KG1 (cell line): Measurements from ENCODE around the gene MED8.
"Not testable (repeated sequence)": the region's sequence is repeated elsewhere in the genome, so short reads cannot be mapped to it uniquely, and the experiment has no call there.

Experiments
- DNase-seq: peaks from one replicate; lab custom pipeline; 2025; lab: John Stamatoyannopoulos, UW

The MED8 gene

DNA sequence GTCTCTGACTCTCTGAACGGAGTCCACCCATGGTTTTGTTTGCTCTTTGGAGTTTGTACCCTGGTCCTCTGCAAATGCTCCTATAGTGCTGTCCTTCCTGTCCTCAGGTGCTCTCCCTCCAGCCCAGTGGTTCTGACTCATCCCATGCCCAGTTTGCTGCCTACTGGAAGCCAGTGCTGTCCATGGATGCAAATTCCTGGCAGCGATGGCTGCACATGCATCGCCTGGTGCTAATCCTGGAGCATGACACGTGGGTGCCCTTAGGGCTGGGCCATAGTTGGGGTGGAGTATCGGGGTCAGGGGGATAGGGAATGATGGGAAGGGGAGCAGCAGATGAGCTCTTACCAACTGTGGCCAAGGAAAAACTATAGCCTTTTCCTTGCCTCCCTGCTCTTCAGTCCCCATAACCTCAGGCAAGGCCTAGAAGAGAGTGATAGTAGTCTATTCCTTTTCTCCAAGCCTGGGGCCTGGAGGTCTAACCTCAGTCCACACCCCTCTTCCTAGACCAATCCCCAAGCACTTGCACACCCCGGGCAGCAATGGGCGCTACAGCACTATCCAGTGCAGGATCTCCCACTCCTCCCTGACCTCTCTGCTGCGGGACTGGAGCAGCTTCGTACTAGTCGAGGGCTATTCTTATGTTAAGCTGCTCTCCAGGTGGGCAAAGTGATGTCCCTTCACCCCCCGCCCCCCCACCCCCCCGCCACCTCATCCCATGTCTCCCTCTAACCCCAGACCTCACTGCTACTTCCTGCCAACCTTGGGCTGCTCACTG is 32.6 kb upstream of the MED8 start:
- DNase-seq, result no peak

DNA sequence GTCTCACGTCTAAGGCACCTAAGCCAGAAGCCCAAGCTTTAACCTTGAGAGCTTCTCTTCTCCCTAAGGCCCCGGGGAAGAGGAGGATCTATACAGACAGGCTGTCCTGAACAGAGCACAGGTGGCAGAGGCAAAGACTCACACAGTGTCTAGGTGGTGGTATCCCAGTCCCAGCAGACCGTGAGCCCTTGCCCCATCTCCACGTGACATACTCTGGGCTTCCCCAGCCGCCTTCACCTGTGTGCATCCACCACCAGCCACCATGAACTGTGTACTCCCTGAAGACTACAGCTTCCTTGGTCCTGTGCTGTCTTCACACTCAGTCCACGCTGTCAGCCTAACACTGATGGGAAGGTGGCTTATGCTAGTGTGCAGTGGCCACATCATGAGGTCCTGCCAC is 31.8 kb upstream of the MED8 start:
- no peak for DNase-seq

DNA sequence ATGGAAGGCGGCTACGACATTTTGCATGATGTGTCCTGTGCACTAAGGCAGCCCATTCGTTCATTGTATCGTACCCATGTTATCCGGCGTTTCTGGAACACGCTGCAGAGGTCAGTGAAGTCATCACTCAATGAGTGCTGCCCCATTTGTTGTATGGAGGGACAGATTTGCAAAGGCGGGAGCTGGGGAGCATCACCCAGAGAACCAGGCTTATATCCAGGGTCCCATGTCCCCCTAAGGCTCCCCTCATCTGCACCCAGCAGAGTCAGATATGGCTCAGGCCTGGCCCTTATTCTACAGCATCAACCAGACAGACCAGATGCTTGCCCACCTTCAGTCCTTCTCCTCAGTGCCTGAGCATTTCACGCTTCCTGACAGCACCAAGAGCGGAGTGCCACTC is 31.3 kb upstream of the MED8 start:
- no peak for DNase-seq

DNA sequence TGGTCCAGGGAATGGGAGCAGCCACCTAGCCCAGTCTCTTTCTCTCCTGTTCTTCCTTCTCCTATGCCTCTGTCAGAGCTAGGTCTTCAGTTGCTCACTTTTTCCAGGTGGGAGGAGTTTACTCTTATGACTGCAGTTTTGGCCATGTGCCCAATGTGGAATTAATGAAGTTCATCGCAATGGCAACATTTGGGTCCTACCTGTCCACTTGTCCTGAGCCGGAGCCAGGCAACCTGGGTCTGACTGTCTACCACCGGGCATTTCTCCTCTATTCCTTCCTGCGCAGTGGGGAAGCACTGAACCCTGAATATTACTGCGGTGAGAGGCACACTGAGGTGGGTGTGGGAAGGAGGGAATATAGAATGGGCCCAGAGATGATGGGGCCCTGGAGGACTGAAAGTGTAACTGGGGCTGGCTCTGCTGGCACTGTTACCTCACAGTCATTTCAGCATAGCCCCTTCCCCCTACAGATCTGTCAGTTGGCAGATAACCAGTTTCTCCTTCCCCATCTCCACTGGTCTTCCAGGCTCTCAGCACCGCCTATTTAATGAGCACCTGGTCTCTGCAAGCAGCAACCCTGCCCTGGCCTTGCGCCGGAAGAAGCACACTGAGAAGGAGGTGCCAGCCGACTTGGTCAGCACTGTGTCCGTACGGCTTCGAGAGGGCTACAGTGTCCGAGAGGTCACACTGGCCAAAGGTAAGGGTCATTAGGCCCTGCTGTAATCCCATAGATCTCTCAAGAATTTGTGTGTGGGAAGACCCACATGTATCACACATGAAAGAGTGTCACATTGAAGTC is 30.2 kb upstream of the MED8 start:
- DNase-seq, result no peak

GRCh38 chr1:43418858-43419257 is 29.3 kb upstream of the MED8 start:
- DNase-seq, result no peak

- DNase-seq, result no peak
These were observed 26.3 kb upstream of the MED8 start for GRCh38 chr1:43415901-43416300.

DNA sequence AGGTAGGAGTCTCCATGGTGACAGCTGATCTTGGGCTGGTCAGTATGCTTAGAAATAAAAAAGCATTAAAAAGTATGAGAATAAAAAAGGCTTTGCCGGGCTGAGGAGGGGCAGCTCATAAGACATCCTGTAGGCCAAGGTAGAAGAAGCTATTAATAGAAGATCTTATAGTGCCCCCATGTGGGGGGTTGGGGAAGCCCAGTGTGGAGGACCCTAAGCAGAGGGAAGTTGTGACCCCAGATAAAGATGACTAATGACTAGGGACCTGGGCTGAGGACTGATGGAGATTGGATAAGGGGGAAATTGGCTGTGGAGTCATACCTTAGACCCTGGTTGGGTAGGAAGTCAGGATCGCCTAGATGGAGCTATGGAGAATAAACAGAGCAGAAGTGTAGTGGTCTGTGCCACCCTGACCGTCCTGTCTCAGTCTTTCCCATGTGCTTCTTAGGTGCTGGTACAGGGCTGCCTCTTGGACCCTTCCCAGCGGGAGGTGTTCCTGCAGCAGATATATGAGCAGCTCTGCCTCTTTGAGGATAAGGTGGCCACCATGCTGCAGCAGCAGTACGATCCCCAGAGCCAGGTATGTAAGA is 25.1 kb upstream of the MED8 start:
- peak; percentile 6 for DNase-seq

- DNase-seq, result not testable (repeated sequence)
These were observed 23.8 kb upstream of the MED8 start for GRCh38 chr1:43413426-43413825.

DNA sequence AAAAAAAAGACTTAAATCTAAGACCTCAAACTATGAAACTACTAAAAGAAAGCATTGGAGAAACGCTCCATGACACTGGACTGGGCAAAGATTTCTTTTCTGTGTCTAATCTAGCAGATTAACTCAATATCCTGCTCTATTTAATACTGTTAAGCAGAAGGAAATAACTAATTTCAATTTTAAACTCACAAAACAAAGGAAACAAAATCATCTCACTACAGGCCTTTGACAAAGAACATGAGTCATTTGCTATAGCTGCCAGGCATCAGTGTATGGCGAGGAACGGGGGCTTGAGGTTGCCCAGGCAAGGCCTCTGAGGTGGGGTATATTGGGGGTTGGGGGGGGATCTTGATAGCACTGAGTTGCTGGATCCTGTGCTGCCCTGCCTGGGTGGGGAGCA is 21.0 kb upstream of the MED8 start:
- DNase-seq, result no peak

DNA sequence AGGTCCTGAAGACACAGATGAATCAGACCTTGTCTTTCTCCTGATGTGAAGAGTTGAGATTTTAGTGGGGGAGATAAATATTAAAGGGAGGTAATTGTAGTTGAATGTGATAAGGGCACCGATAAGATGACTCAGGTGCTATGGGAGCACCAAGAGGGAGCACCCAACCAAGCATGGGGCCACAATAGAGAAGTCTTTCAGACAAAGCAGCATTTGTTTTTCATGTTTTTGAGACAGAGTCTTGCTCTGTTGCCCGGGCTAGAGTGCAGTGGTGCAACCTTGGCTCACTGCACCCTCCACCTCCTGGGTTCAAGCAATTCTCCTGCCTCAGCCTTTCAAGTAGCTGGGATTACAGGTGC is 16.3 kb upstream of the MED8 start:
- no peak for DNase-seq

DNA sequence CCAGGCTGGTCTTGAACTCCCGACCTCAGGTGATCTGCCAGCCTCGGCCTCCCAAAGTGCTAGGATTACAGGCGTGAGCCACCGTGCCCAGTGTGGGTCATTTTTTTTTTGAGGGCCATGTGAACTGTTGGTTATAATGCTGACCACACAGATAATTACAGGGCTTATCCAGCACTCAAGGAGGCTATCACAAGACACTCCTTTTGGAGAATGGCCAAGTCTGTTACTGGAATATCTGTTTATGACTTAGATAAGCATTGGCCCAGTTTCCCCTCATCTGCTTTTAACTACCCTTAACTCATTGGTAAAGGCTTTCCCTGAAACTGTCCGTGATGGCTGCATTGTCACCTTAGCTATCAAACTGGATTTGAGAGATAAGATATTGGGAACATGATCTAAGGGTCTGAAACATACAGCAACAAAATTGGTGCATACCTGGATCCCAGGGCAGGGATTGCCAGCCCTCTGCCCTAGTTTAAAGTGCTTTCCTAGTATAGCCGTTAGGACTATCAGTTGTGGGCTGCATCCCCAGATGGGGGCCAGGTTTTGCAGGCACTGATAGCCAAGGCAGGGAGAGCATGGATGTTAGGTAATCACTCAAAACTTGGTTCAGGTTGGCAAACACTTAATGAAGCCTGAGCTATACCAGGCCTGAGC is 15.7 kb upstream of the MED8 start:
- DNase-seq, result no peak

GRCh38 chr1:43404353-43404752 is 14.8 kb upstream of the MED8 start:
- DNase-seq, result no peak

GRCh38 chr1:43402089-43402865 is 12.7 kb upstream of the MED8 start:
- no peak for DNase-seq

DNA sequence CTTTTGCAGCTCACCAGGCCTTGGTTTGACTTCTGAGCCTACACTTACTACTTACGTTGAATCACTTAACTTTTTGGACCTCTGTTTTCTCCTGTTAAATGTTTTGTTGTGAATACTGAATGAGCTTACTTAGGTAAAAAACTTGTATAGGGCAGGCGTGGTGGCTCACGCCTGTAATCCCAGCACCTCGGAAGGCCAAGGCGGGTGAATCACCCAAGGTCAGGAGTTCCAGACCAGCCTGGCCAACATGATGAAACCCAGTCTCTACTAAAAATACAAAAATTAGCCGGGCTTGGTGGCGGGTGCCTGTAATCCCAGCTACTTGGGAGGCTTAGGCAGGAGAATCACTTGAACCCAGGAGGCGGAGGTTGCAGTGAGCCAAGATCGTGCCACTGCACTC is 10.8 kb upstream of the MED8 start:
- DNase-seq, result not testable (repeated sequence)

DNA sequence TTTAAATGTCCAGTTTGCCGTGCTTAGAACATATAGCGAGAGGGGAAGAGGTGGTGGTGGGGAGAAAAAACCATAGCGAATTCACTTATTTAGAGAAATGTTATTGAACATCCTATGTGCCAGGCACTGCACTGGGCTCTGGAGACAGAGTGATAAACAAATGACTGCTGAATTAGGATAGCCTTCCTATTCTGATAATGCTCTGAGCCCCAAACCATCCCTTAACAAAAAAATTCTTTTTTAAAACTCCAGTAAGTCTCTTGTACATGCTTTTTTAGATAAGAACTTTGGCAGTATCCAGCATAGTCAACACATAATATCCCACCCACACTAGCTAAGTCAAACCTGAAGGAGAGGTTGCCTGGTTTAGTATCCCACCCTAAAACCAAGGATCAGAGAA is 8.6 kb upstream of the MED8 start:
- DNase-seq, result no peak

DNA sequence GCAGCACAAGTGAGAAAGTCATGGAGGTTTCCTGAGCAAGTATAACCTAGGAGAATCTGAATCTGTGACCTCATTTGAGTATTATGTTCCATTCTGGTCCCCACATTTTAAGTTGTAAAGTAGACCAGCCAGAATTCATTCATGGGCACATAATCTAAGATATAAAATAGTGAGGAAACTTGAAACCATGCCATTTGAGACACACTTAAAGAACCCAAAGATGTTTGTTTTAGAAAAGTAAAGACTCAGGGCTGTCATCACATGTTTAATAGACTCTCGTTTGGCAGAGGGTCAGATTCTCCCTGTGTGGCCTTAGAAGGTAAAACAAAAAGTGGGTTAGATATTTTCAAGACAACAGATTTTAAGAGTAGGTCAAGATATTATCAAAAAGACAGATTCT is 6.5 kb upstream of the MED8 start:
- no peak for DNase-seq

GRCh38 chr1:43395523-43395922 is 5.9 kb upstream of the MED8 start:
- DNase-seq, result no peak

DNA sequence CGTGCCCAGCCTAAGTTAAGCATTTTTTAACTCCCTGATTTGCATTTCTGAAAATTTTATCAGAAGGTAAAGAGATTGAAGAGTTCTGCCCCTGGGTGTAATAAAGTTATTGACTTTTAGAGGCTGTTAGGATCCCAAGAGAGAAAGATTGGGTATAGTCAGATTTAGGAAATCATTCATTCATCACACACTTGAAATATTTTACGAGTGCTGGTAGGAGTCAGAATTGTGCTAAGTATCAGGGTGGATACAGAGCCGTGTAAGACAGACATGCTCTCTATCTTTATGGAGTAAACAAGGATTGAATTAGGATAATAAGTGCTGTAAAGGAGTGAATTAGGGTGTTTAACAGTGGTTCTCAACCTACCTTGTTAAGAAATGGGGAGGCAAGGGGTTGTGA is 3.1 kb upstream of the MED8 start:
- no peak for DNase-seq

GRCh38 chr1:43388613-43389012 is 987 bp downstream of the MED8 start:
- no peak for DNase-seq

GRCh38 chr1:43387976-43388599 is 1.5 kb downstream of the MED8 start:
- DNase-seq, result no peak

DNA sequence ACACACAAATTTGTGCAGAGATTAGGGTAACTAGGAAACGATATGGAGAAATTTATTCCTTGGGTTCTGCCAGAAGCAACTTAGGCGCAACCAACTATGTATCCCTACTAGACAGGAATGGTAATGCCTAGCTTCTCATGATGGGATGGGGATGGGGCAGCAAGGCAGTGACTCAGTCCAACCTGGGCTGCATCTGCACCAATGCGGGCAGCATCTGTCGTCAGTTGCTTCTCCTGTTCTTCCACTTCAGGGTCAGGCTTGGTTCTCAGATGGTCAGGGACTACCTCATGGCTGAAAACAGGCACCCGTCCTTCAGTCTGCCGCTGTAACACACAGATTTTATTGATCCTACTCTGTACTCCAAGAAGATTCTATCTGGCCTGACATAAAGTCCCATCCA is 2.9 kb downstream of the MED8 start:
- no peak for DNase-seq

DNA sequence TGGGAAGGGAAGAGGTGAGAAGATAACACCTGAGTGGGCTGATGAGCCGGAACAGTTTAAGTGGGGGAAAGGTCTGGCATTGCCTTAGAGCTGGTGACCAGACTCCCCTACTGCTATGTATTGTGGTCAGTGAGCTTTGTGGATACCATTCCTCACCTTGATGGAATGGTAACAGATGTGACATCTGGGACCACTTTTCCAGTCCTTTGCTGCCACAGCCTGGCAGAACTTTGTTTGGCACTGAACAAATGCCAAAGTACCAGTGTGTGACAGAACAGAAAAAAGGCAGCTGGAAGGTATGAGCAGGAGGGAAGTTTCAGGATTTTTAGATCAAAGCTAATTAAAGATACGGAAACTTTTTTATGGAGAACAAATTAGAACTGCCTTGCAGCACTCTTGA is 6.2 kb downstream of the MED8 start:
- DNase-seq, result no peak
